Fibroblast of villous mesenchyme (primary cell): ENCODE results near the gene C12orf76. TPM values are rescaled to one million over a fixed set of nuclear protein-coding genes. Genes with fewer than 3 reads are reported as not detected.
"Not testable (repeated sequence)": the region's sequence is repeated elsewhere in the genome, so short reads cannot be mapped to it uniquely, and the experiment has no call there.

Source experiments
- DNase-seq: peaks from one replicate; pipeline ENCODE4 v3.0.0-alpha.2; 2010; ENCODE audit warnings: low read depth
- H3K4me3 ChIP-seq: 2 replicates; pipeline ENCODE4 v1.5.1; 2011; ENCODE audit warnings: low read depth, mild to moderate bottlenecking, low read length
- total RNA-seq: library from RNA; depleted of rRNA; stranded (reverse); fragments of >200 nt; gene quantifications from 2 replicates; pipeline ENCODE4 v1.2.3, GENCODE V29; 2012
- TF ChIP-seq, protein P1 (sequence below): IDR thresholded peaks from 2 replicates; pipeline ENCODE4 v1.5.1; 2012; ENCODE audit warnings: low read depth, mild to moderate bottlenecking, low read length; ENCODE audit not compliant: insufficient read depth

The C12orf76 gene
- total RNA-seq, 1 donor, result 9.5 TPM

- H3K4me3 ChIP-seq, result peak overlapping the region; percentile 33
- TF ChIP-seq, protein P1, sequence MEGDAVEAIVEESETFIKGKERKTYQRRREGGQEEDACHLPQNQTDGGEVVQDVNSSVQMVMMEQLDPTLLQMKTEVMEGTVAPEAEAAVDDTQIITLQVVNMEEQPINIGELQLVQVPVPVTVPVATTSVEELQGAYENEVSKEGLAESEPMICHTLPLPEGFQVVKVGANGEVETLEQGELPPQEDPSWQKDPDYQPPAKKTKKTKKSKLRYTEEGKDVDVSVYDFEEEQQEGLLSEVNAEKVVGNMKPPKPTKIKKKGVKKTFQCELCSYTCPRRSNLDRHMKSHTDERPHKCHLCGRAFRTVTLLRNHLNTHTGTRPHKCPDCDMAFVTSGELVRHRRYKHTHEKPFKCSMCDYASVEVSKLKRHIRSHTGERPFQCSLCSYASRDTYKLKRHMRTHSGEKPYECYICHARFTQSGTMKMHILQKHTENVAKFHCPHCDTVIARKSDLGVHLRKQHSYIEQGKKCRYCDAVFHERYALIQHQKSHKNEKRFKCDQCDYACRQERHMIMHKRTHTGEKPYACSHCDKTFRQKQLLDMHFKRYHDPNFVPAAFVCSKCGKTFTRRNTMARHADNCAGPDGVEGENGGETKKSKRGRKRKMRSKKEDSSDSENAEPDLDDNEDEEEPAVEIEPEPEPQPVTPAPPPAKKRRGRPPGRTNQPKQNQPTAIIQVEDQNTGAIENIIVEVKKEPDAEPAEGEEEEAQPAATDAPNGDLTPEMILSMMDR, result no peak
- no peak for DNase-seq
Measured at GRCh38 chr12:110073049-110073831, 24.9 kb upstream of the C12orf76 start.

DNA sequence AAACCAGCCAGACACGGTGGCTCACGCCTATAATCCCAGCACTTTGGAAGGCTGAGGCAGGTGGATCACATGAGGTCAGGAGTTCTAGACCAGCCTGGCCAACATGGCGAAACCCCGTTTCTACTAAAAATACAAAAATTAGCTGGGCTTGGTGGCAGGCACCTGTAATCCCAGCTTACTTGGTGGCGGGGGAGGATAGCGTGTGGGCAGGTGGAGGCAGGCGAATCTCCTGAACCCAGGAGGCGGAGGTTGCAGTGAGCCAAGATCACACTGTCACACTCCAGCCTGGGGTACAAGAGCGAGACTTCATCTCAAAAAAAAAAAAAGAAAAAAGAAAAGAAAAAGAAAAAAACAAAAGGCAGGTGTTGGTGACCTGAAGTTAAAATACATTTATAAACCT is 24.3 kb upstream of the C12orf76 start:
- not testable (repeated sequence) for DNase-seq, H3K4me3 ChIP-seq

GRCh38 chr12:110071967-110072366 is 23.6 kb upstream of the C12orf76 start:
- TF ChIP-seq, protein P1, result no peak
- no peak overlapping the region for H3K4me3 ChIP-seq
- no peak for DNase-seq

- no peak for DNase-seq
Measured at GRCh38 chr12:110071504-110071903, 23.2 kb upstream of the C12orf76 start.

GRCh38 chr12:110068654-110069053 is 20.3 kb upstream of the C12orf76 start:
- no peak overlapping the region for H3K4me3 ChIP-seq
- TF ChIP-seq, protein P1, result no peak
- DNase-seq, result no peak

More at GRCh38 chr12:110071504-110071903, 23.2 kb upstream of the C12orf76 start:
- TF ChIP-seq, protein P1, result no peak
- H3K4me3 ChIP-seq, result no peak overlapping the region

- not testable (repeated sequence) for DNase-seq, H3K4me3 ChIP-seq
Measured at GRCh38 chr12:110068115-110068514, 19.8 kb upstream of the C12orf76 start.

DNA sequence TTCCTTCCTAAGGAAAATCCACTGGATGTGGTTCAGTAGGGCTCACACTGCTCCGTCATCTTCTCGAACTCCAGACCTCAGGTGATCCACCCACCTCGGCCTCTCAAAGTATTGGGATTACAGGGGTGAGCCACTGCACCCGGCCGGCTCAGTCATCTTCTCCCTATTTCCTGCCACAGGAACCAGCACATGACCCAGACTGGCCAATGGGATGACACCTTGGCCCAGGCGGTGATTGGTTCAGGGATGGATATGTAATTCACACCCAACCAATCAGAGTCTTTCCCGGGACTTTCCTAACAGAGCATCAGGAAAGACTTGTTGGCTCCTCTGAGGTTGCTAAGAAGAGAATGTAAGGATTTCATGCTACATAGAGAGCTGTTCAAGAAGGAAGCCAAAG is 19.2 kb upstream of the C12orf76 start:
- TF ChIP-seq, protein P1, result no peak
- no peak for DNase-seq
- H3K4me3 ChIP-seq, result no peak overlapping the region

GRCh38 chr12:110065540-110065939 is 17.2 kb upstream of the C12orf76 start:
- DNase-seq, result no peak
- TF ChIP-seq, protein P1, result no peak

More at GRCh38 chr12:110065540-110065939, 17.2 kb upstream of the C12orf76 start:
- H3K4me3 ChIP-seq, result no peak overlapping the region
